ENCODE measurements around the gene NBAS. TPM values are rescaled to one million over a fixed set of nuclear protein-coding genes. Genes with fewer than 3 reads are reported as not detected.

Gene NBAS
- total and polyA plus RNA-seq, 9 of the 15 experiments (the other 6 are each of a cell fraction or from before 2014, with no cell fraction given): 15.3 to 94.4 (median 69.9) TPM

- ChIA-PET POLR2A (interaction anchor here (0.8 kb wide), 1 partner anchor 335 kb away, joined by 4 read pairs; no protein-coding TSS in a partner anchor), CTCF (ENCODE audit: low intra/inter-chr PET ratio) (no interaction called here)
- no peaks in the 10 kb centered on the region for H3K4me1 ChIP-seq (replicated peaks in 1 of 2; ENCODE audit: control insufficient read depth in 2 of 2, insufficient read depth in 2 of 2, low read length in 2 of 2)
- H3K9me3 ChIP-seq (replicated peaks; ENCODE audit: control insufficient read depth, insufficient read depth, low read depth, low read length): no peaks in the 10 kb centered on the region
- no peak overlapping the region for H3K27ac ChIP-seq (ENCODE audit: extremely low read depth, low read depth, low read length)
- H2AFZ ChIP-seq (ENCODE audit: low read depth, low read length): no peak overlapping the region
- in situ Hi-C loops (cut with MboI) (no loop called here), intact Hi-C loops (cut with micrococcal nuclease) (no loop called here)
- peaks cover 69% of the 10 kb centered on the region for H3K36me3 ChIP-seq (ENCODE audit: control insufficient read depth, insufficient read depth, low read length)
- no peak overlapping the region for H3K4me2 ChIP-seq (ENCODE audit: insufficient read depth, low read length)
- no peak overlapping the region for H3K9ac ChIP-seq (ENCODE audit: insufficient read depth in 1 of 2, low read depth in 2 of 2, low read length in 2 of 2)
- no peaks in the 10 kb centered on the region for H3K9me1 ChIP-seq (ENCODE audit: control insufficient read depth, insufficient read depth, low read length)
- WGBS (ENCODE audit: insufficient coverage, low coverage, missing lambda C conversion rate): 93% methylated on average over 3 of the region's 3 CpGs
- no TSS peak for BruUV-seq (replicated peaks)
- no peaks in the 10 kb centered on the region; the same call in 1 of the 2 replicates for H4K20me1 ChIP-seq (replicated peaks; ENCODE audit: control insufficient read depth, insufficient read depth, low read length)
- no peaks in the 10 kb centered on the region for H3K79me2 ChIP-seq (ENCODE audit: control insufficient read depth, insufficient read depth, low read length)
- no peak for TF ChIP-seq ZC3H11A (IDR thresholded peaks at IDR 0.05; ENCODE audit: low read depth, low read length)
- TF ChIP-seq, protein P1, sequence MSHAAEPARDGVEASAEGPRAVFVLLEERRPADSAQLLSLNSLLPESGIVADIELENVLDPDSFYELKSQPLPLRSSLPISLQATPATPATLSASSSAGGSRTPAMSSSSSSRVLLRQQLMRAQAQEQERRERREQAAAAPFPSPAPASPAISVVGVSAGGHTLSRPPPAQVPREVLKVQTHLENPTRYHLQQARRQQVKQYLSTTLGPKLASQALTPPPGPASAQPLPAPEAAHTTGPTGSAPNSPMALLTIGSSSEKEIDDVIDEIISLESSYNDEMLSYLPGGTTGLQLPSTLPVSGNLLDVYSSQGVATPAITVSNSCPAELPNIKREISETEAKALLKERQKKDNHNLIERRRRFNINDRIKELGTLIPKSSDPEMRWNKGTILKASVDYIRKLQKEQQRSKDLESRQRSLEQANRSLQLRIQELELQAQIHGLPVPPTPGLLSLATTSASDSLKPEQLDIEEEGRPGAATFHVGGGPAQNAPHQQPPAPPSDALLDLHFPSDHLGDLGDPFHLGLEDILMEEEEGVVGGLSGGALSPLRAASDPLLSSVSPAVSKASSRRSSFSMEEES (CRISPR knock-in tag; IDR thresholded peaks at IDR 0.05): no peak
- TF ChIP-seq PRPF4 (IDR thresholded peaks at IDR 0.05; ENCODE audit: insufficient read depth, low read depth, low read length, poor library complexity, severe bottlenecking): no peak
- no peak for TF ChIP-seq CBX2 (IDR thresholded peaks at IDR 0.05; ENCODE audit: insufficient read depth, low read length, poor library complexity, severe bottlenecking)
- no peak for TF ChIP-seq RHOXF2B (CRISPR knock-in tag; conservative IDR thresholded peaks at IDR 0.05)
- TF ChIP-seq KLF10 (CRISPR knock-in tag; IDR thresholded peaks at IDR 0.05): no peak
- TF ChIP-seq EHMT2 (IDR thresholded peaks at IDR 0.05): no peak
- TF ChIP-seq GTF2A2 (tag; IDR thresholded peaks at IDR 0.05): no peak
- no peak for TF ChIP-seq NCOR1 (IDR thresholded peaks at IDR 0.05)
- no peak for TF ChIP-seq KDM1A (IDR thresholded peaks at IDR 0.05)
- no peak for TF ChIP-seq ATF1 (CRISPR knock-in tag; IDR thresholded peaks at IDR 0.05)
- TF ChIP-seq ATF1 (tag; IDR thresholded peaks at IDR 0.05): no peak
- TF ChIP-seq PTBP1 (IDR thresholded peaks at IDR 0.05; ENCODE audit: low read depth, low read length): no peak
- no peaks in the 10 kb centered on the region for H3K27me3 ChIP-seq (ENCODE audit: control insufficient read depth in 2 of 2, insufficient read depth in 2 of 2, low read length in 2 of 2)
- no peak for DNase-seq (ENCODE audit: extremely low read depth in 1 of 4, low spot score in 3 of 4)
- no peak for FAIRE-seq
- H3K4me3 ChIP-seq: no peak overlapping the region
- ATAC-seq: no peak
Observed at GRCh38 chr2:15367205-15367604, 193.9 kb downstream of the NBAS start.

All from K562 (cell line).